ENCODE measurements around the gene ARCN1.

DNA sequence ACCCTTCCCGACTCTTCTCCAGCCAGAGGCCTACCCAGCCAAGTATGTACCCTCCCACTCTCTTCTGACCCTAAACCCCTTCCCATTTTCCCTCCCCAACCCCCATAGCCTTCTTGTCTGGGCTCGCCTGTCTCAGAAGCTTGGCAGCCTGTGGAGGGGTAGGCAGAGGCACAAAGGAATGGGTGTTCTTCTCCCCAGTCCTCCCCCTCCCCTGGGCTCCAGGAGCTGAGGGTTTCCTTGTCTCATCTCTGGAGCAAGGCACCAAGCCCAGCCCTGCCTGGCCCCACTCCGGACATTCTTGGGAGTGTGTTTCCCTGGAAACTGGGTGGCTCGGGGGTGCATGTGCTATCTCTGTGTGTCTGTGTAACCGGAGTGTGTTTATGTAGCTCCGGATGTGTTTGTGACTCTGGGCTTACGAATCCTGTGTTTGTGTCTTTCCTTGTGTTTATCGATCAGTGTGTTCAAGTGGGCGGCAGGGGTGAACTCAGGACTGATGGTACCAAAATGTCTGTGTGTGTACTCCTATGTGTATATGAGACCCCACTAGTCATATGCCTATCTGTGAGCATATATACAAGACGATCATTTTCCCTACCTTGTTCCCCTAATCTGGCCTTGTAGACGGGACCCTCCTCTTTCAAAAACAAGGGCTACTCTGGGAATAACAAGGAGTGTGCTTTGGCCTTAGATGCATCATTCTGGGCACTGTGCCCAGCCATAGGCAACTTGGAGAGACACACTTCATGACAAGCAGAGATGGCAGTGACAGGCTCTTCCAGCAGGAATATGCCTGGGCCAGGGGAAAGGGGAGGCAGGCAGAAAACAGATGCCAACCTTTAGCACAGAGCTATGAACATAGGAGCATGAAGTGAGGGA, 46.1 kb downstream of the ARCN1 start:
- TF ChIP-seq, protein P1, sequence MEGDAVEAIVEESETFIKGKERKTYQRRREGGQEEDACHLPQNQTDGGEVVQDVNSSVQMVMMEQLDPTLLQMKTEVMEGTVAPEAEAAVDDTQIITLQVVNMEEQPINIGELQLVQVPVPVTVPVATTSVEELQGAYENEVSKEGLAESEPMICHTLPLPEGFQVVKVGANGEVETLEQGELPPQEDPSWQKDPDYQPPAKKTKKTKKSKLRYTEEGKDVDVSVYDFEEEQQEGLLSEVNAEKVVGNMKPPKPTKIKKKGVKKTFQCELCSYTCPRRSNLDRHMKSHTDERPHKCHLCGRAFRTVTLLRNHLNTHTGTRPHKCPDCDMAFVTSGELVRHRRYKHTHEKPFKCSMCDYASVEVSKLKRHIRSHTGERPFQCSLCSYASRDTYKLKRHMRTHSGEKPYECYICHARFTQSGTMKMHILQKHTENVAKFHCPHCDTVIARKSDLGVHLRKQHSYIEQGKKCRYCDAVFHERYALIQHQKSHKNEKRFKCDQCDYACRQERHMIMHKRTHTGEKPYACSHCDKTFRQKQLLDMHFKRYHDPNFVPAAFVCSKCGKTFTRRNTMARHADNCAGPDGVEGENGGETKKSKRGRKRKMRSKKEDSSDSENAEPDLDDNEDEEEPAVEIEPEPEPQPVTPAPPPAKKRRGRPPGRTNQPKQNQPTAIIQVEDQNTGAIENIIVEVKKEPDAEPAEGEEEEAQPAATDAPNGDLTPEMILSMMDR (IDR thresholded peaks at IDR 0.05; ENCODE audit: borderline replicate concordance, extremely low read depth, low read length, poor library complexity, severe bottlenecking): no peak
- TF ChIP-seq EZH2 (IDR thresholded peaks at IDR 0.05; ENCODE audit: borderline replicate concordance, low read depth, low read length, severe bottlenecking): no peak

All from DND-41 (cell line).